Mesenchymal stem cell (in vitro differentiated cells and primary cell): ENCODE data around the gene STRADA.

Source experiments
- DNase-seq: peaks from one replicate; pipeline ENCODE4 v3.0.0-alpha.2; 2013
- H2AFZ ChIP-seq: one replicate; pipeline ENCODE4 v1.6.1; 2013; ENCODE audit warnings: low read depth, mild to moderate bottlenecking, control low read depth, inconsistent platforms, low read length, moderate library complexity
- H2AK5ac ChIP-seq: 2 replicates; pipeline ENCODE4 v1.6.1; 2013; ENCODE audit warnings: low read length, moderate library complexity, mild to moderate bottlenecking, inconsistent platforms; ENCODE audit not compliant: severe bottlenecking
- H2BK120ac ChIP-seq: one replicate; pipeline ENCODE4 v1.6.1; 2013; ENCODE audit warnings: low read depth, mild to moderate bottlenecking, inconsistent platforms, low read length, moderate library complexity
- H2BK12ac ChIP-seq, 2 experiments: one replicate each; pipeline ENCODE4 v1.6.1; 2013; ENCODE audit warnings: inconsistent platforms in 2 of 2, low read length in 2 of 2, mild to moderate bottlenecking in 2 of 2, moderate library complexity in 2 of 2, control low read depth in 1 of 2
- H2BK15ac ChIP-seq: one replicate; pipeline ENCODE4 v1.6.1; 2013; ENCODE audit warnings: mild to moderate bottlenecking, low read depth, inconsistent platforms; ENCODE audit not compliant: poor library complexity, severe bottlenecking
- H2BK5ac ChIP-seq: 2 replicates; pipeline ENCODE4 v1.6.1; 2013; ENCODE audit warnings: low read depth, mild to moderate bottlenecking, low read length, control low read depth, inconsistent platforms; ENCODE audit not compliant: poor library complexity, severe bottlenecking
- H3K14ac ChIP-seq, 2 experiments: one replicate each; pipeline ENCODE4 v1.6.1; 2013; ENCODE audit warnings: inconsistent platforms in 2 of 2, low read length in 2 of 2, control low read depth in 1 of 2, mild to moderate bottlenecking in 1 of 2, moderate library complexity in 1 of 2
- H3K18ac ChIP-seq, 2 experiments: one replicate each; pipeline ENCODE4 v1.6.1; 2013; ENCODE audit warnings: inconsistent platforms in 2 of 2, low read length in 2 of 2, control low read depth in 1 of 2, low read depth in 1 of 2, mild to moderate bottlenecking in 1 of 2
- H3K23ac ChIP-seq, 2 experiments: one replicate each; pipeline ENCODE4 v1.6.1; 2013; ENCODE audit warnings: inconsistent platforms in 2 of 2, low read length in 2 of 2, mild to moderate bottlenecking in 2 of 2, moderate library complexity in 2 of 2, control low read depth in 1 of 2
- H3K27ac ChIP-seq: 2 replicates; pipeline ENCODE4 v1.5.1; 2013; ENCODE audit warnings: mild to moderate bottlenecking, moderate library complexity, low read length, control low read depth, inconsistent platforms; ENCODE audit not compliant: poor library complexity, severe bottlenecking
- H3K27me3 ChIP-seq, 2 experiments: 2 replicates each; pipeline versions ENCODE4 v1.6.1 to v1.7.0; 2013; ENCODE audit warnings: low read length in 2 of 2, mild to moderate bottlenecking in 2 of 2, moderate library complexity in 2 of 2, control low read depth in 1 of 2, inconsistent platforms in 1 of 2; ENCODE audit not compliant: control insufficient read depth in 1 of 2, insufficient read depth in 1 of 2
- H3K36me3 ChIP-seq, 2 experiments: 2 replicates each; pipeline versions ENCODE4 v1.6.1 to v1.7.0; 2013; ENCODE audit warnings: low read length in 2 of 2, control low read depth in 1 of 2, inconsistent platforms in 1 of 2, low read depth in 1 of 2, mild to moderate bottlenecking in 1 of 2; ENCODE audit not compliant: insufficient read depth in 2 of 2, control insufficient read depth in 1 of 2
- H3K4ac ChIP-seq, 2 experiments: one replicate each; pipeline ENCODE4 v1.6.1; 2013; ENCODE audit warnings: inconsistent platforms in 2 of 2, low read length in 2 of 2, mild to moderate bottlenecking in 2 of 2, moderate library complexity in 2 of 2, control low read depth in 1 of 2, low read depth in 1 of 2
- H3K4me1 ChIP-seq: 2 replicates; pipeline ENCODE4 v1.6.1; 2013; ENCODE audit warnings: low read depth, low read length, control low read depth; ENCODE audit not compliant: control insufficient read depth, insufficient read depth
- H3K4me2 ChIP-seq: 2 replicates; pipeline ENCODE4 v1.6.1; 2013; ENCODE audit warnings: low read length, mild to moderate bottlenecking, inconsistent platforms; ENCODE audit not compliant: poor library complexity, severe bottlenecking
- H3K4me3 ChIP-seq, 2 experiments: 2 replicates each; pipeline versions ENCODE4 v1.5.1 to v1.7.0; 2013; ENCODE audit warnings: low read length in 2 of 2, mild to moderate bottlenecking in 2 of 2, control low read depth in 1 of 2, low read depth in 1 of 2; ENCODE audit not compliant: insufficient read depth in 1 of 2
- H3K79me1 ChIP-seq: replicated peaks from 2 replicates; pipeline ENCODE4 v1.6.1; 2013; ENCODE audit warnings: mild to moderate bottlenecking, control low read depth, low read length, inconsistent platforms; ENCODE audit not compliant: poor library complexity, severe bottlenecking
- H3K9ac ChIP-seq: 2 replicates; pipeline ENCODE4 v1.7.0; 2013; ENCODE audit warnings: mild to moderate bottlenecking, low read length, moderate library complexity
- H3K9me3 ChIP-seq: 2 replicates; pipeline ENCODE4 v1.7.0; 2013; ENCODE audit warnings: mild to moderate bottlenecking, low read length; ENCODE audit not compliant: control insufficient read depth
- H4K8ac ChIP-seq: one replicate; pipeline ENCODE4 v1.6.1; 2013; ENCODE audit warnings: inconsistent platforms, mild to moderate bottlenecking, low read length, moderate library complexity
- H4K91ac ChIP-seq: one replicate; pipeline ENCODE4 v1.6.1; 2013; ENCODE audit warnings: mild to moderate bottlenecking, low read length, inconsistent platforms
- WGBS: methylation state at CpG from one replicate; pipeline ENCODE4 v1.1.7; 2013; ENCODE audit warnings: mixed read lengths; 5-methylcytosine and 5-hydroxymethylcytosine counted together

STRADA gene

DNA sequence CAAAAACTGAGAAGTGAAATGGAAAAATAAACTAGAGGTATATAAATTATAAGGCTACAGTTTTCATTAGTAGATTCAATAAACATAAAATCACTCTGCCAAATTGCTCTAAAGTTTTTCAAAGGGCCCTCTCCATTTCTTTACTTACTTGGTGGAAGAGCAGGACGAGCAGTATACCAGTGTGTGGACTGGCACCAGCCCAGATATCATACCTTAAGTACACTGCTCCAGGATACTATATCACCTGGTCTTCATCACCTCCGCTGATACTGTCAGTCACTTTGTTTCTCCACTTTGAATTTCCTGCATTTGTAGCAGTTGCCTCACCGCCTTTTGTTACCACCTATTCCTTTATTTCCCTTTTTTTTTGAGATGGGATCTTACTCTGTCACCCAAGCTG, 81.7 kb downstream of the STRADA start:
- Histone ChIP-seq H4K8ac (no peak overlapping the region), H3K9me3 (no peaks in the 10 kb centered on the region), H3K18ac (no peak overlapping the region), H2BK15ac (no peak overlapping the region), H4K91ac (no peak overlapping the region), H3K4ac (no peak overlapping the region), H3K36me3 (peaks cover 18 to 70% of the 10 kb centered on the region in 2 experiments), H2AFZ (no peak overlapping the region), H3K14ac (no peak overlapping the region), H3K79me1 (peaks cover 1% of the 10 kb centered on the region), H3K4me2 (no peak overlapping the region), H3K4me1 (no peaks in the 10 kb centered on the region), H3K27me3 (no peaks in the 10 kb centered on the region), H3K27ac (no peak overlapping the region), H2BK12ac (no peak overlapping the region), H3K9ac (no peak overlapping the region), H3K4me3 (no peak overlapping the region), H2BK5ac (no peak overlapping the region), H2AK5ac (no peak overlapping the region), H2BK120ac (no peak overlapping the region), H3K23ac (no peak overlapping the region)
- WGBS = 99% methylated on average over 3 of the region's 3 CpGs
- no peak for DNase-seq

DNA sequence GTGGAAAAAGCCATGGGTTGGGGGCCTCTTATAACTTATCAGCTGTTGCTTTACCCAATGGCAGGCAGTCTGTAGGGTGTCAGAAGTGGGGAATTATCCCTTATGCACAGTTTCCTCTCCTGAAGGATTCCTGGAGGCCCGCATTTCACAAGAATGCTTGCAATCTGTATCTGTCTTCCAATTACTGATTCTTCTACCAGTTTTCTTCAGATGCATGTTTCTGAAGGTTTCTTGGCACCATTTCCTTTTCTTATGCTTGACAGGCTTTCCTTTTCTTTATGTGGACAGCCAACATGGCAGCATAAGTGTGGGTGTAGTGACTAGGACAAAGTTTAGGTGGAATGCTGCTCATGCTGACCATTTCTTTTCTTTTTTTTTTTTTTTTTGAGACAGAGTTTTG, 83.2 kb downstream of the STRADA start:
- H3K27me3 ChIP-seq = no peaks in the 10 kb centered on the region
- WGBS = 0% methylated on average over 1 of the region's 1 CpG
- H2AFZ ChIP-seq = no peak overlapping the region
- H3K9ac ChIP-seq = no peak overlapping the region
- no peak overlapping the region for H2BK120ac ChIP-seq
- no peak overlapping the region for H3K4me2 ChIP-seq
- no peak overlapping the region for H2BK12ac ChIP-seq
- no peak overlapping the region for H2BK15ac ChIP-seq
- H3K14ac ChIP-seq = no peak overlapping the region
- H4K8ac ChIP-seq = no peak overlapping the region
- no peak overlapping the region for H4K91ac ChIP-seq
- no peak overlapping the region for H3K4ac ChIP-seq
- peak; percentile 7 for DNase-seq
- H3K4me1 ChIP-seq = no peaks in the 10 kb centered on the region
- no peaks in the 10 kb centered on the region for H3K79me1 ChIP-seq
- H3K27ac ChIP-seq = no peak overlapping the region
- no peak overlapping the region for H3K23ac ChIP-seq
- H3K18ac ChIP-seq = no peak overlapping the region
- no peaks in the 10 kb centered on the region for H3K9me3 ChIP-seq
- no peak overlapping the region for H2BK5ac ChIP-seq
- no peak overlapping the region for H2AK5ac ChIP-seq
- H3K4me3 ChIP-seq = no peak overlapping the region
- peaks cover 19 to 70% of the 10 kb centered on the region in 2 experiments for H3K36me3 ChIP-seq

DNA sequence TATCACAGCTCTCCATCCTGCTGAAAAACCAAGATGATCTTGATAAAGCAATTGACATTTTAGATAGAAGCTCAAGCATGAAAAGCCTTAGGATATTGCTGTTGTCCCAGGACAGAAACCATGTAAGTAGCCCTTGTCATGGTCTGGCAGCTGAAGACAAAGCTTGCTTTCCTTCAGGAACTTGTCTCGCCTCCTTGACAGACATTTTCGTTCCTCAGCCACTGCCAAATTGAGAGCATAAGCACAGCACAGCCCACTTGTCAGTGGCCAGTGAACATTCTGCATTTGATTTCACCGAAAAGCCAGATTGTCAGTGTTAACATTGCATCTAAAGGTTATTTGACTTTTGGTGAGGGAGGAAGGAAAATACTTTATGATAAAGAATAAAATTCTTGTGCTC, 83.8 kb downstream of the STRADA start:
- Histone ChIP-seq H4K8ac (no peak overlapping the region), H3K14ac (no peak overlapping the region), H3K79me1 (no peaks in the 10 kb centered on the region), H3K36me3 (peaks cover 16 to 70% of the 10 kb centered on the region in 2 experiments), H2AK5ac (no peak overlapping the region), H3K4me2 (no peak overlapping the region), H3K23ac (no peak overlapping the region), H3K9me3 (no peaks in the 10 kb centered on the region), H2AFZ (no peak overlapping the region), H3K4me1 (no peaks in the 10 kb centered on the region), H3K27me3 (no peaks in the 10 kb centered on the region), H3K4ac (peak overlapping the region in 1 of 2 experiments; percentile 9), H2BK15ac (peak overlapping the region; percentile 15), H2BK120ac (no peak overlapping the region), H2BK5ac (no peak overlapping the region), H3K4me3 (no peak overlapping the region), H4K91ac (no peak overlapping the region), H3K9ac (no peak overlapping the region), H3K18ac (no peak overlapping the region), H2BK12ac (no peak overlapping the region), H3K27ac (no peak overlapping the region)
- DNase-seq = no peak
- 96% methylated on average over 3 of the region's 3 CpGs for WGBS

DNA sequence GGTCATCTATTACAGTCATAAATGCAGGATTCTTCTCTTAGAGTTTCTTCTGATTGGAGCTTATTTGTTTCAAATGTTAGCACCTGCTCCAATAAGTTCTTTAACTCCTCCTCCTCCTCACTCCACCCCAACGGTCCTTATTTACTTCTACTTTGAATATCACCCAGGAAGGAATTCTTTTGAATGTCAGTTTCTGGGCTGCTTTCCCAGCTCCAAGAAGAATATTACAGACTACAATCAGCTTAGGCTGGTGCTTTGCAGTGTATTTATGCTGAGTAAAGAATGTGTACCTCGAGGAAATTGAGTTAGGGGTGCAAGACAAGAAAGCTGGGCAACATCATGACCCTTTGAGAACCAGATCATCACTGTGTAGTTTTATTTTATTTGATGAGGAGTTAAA, 88.5 kb downstream of the STRADA start:
- H3K14ac ChIP-seq = no peak overlapping the region
- no peak overlapping the region for H4K91ac ChIP-seq
- H3K9me3 ChIP-seq = no peaks in the 10 kb centered on the region
- H2AK5ac ChIP-seq = no peak overlapping the region
- H2AFZ ChIP-seq = no peak overlapping the region
- no peak overlapping the region for H3K27ac ChIP-seq
- H3K79me1 ChIP-seq = peaks cover 11% of the 10 kb centered on the region
- no peak overlapping the region for H3K4me3 ChIP-seq
- no peaks in the 10 kb centered on the region for H3K27me3 ChIP-seq
- no peak for DNase-seq
- H4K8ac ChIP-seq = no peak overlapping the region
- H3K36me3 ChIP-seq = peaks cover 7 to 73% of the 10 kb centered on the region in 2 experiments
- WGBS = 81% methylated on average over 2 of the region's 2 CpGs
- H2BK5ac ChIP-seq = no peak overlapping the region
- H3K23ac ChIP-seq = no peak overlapping the region
- no peak overlapping the region for H3K9ac ChIP-seq
- H2BK15ac ChIP-seq = no peak overlapping the region
- H2BK120ac ChIP-seq = no peak overlapping the region
- no peaks in the 10 kb centered on the region for H3K4me1 ChIP-seq
- no peak overlapping the region for H3K4me2 ChIP-seq
- no peak overlapping the region for H2BK12ac ChIP-seq
- H3K18ac ChIP-seq = no peak overlapping the region
- H3K4ac ChIP-seq = no peak overlapping the region
